Common myeloid progenitor, CD34-positive (primary cell): ENCODE data around the gene ITPK1.

Experiments
- CTCF ChIA-PET: fragments of 350-600 bp; sonication (Branson Sonifier 250); formaldehyde crosslinking; loops from one replicate; lab custom pipeline; 2021; ENCODE audit warnings: antibody characterized with exemption; lab: Charles Lee
- POLR2A ChIA-PET: fragments of 350-600 bp; sonication (Branson Sonifier 250); formaldehyde crosslinking; loops from one replicate; lab custom pipeline; 2021; ENCODE audit warnings: antibody characterized with exemption; lab: Charles Lee
- DNase-seq, 3 donors: peaks; one replicate each; pipeline versions ENCODE4 v3.0.0 to v3.0.0-alpha.2; 2013
- H3K27ac ChIP-seq, 2 experiments: 1 replicate in 1 of 2; 2 replicates in 1 of 2; pipeline ENCODE4 v1.7.0; 2013; ENCODE audit warnings: inconsistent platforms in 2 of 2, low read length in 2 of 2, mild to moderate bottlenecking in 2 of 2, low read depth in 1 of 2, moderate library complexity in 1 of 2; ENCODE audit not compliant: severe bottlenecking in 2 of 2, insufficient read depth in 1 of 2, poor library complexity in 1 of 2
- H3K27me3 ChIP-seq, 5 experiments: replicated peaks in 2 of 5; 1 replicate in 3 of 5; 2 replicates in 2 of 5; pipeline versions ENCODE4 v1.6.1 to v1.7.0; 2013; ENCODE audit warnings: low read length in 4 of 5, mild to moderate bottlenecking in 2 of 5, moderate library complexity in 2 of 5, inconsistent platforms in 1 of 5; ENCODE audit not compliant: insufficient read depth in 5 of 5, control insufficient read depth in 4 of 5
- H3K36me3 ChIP-seq, 4 experiments: 1 replicate in 2 of 4; 2 replicates in 2 of 4; pipeline versions ENCODE4 v1.6.1 to v1.7.0; 2013; ENCODE audit warnings: low read length in 3 of 4, control low read depth in 1 of 4, mild to moderate bottlenecking in 1 of 4; ENCODE audit not compliant: control insufficient read depth in 4 of 4, insufficient read depth in 4 of 4
- H3K4me1 ChIP-seq, 4 experiments: 1 replicate in 3 of 4; 2 replicates in 1 of 4; pipeline versions ENCODE4 v1.6.1 to v1.7.1; 2013; ENCODE audit warnings: low read length in 3 of 4, mild to moderate bottlenecking in 3 of 4, control low read depth in 1 of 4, inconsistent platforms in 1 of 4, moderate library complexity in 1 of 4; ENCODE audit not compliant: control insufficient read depth in 4 of 4, insufficient read depth in 4 of 4; ENCODE audit errors: control extremely low read depth in 1 of 4
- H3K4me3 ChIP-seq, 7 experiments: 1 replicate in 4 of 7; 2 replicates in 3 of 7; pipeline versions ENCODE4 v1.5.1 to v1.7.0; 2013; ENCODE audit warnings: mild to moderate bottlenecking in 7 of 7, low read length in 6 of 7, moderate library complexity in 6 of 7, inconsistent platforms in 2 of 7, low read depth in 2 of 7, control low read depth in 1 of 7; ENCODE audit not compliant: insufficient read depth in 4 of 7, control insufficient read depth in 1 of 7; ENCODE audit errors: extremely low read depth in 1 of 7
- H3K9me3 ChIP-seq, 5 experiments: 1 replicate in 4 of 5; 2 replicates in 1 of 5; pipeline versions ENCODE4 v1.6.1 to v1.7.1; 2013; ENCODE audit warnings: low read length in 4 of 5, mild to moderate bottlenecking in 2 of 5, inconsistent platforms in 1 of 5, low read depth in 1 of 5, moderate library complexity in 1 of 5; ENCODE audit not compliant: control insufficient read depth in 4 of 5, insufficient read depth in 2 of 5; ENCODE audit errors: control extremely low read depth in 1 of 5
- whole genome bisulfite sequencing: methylation state at CpG from one replicate; pipeline ENCODE4 v1.1.5; 2013; ENCODE audit not compliant: insufficient coverage; 5-methylcytosine and 5-hydroxymethylcytosine counted together

The ITPK1 gene

GRCh38 chr14:93095742-93096510 is 19.8 kb downstream of the ITPK1 start:
- no peaks in the 10 kb centered on the region for H3K36me3 ChIP-seq
- WGBS, result 94% methylated on average over 12 of the region's 13 CpGs
- ChIA-PET POLR2A (no interaction called here), CTCF (interaction anchor here (0.9 to 1.6 kb wide), 6 partner anchors 9 to 48 kb away, joined by 3 to 8 read pairs (median 4); no protein-coding TSS in a partner anchor)
- DNase-seq, result no peak
- H3K27ac ChIP-seq, result no peak overlapping the region
- no peaks in the 10 kb centered on the region for H3K27me3 ChIP-seq
- no peak overlapping the region for H3K4me3 ChIP-seq
- peaks cover 0 to 15% (median under 1%) of the 10 kb centered on the region in 4 experiments for H3K4me1 ChIP-seq
- no peaks in the 10 kb centered on the region for H3K9me3 ChIP-seq

- 94% methylated on average over 20 of the region's 20 CpGs for WGBS
- ChIA-PET CTCF (interaction anchor here (1.0 to 1.9 kb wide), 3 partner anchors 11 to 19 kb away, joined by 3 to 11 read pairs (median 4); no protein-coding TSS in a partner anchor), POLR2A (no interaction called here)
- DNase-seq, result no peak
- H3K27ac ChIP-seq, result no peak overlapping the region
- H3K4me1 ChIP-seq, result peaks cover 0 to 15% (median under 1%) of the 10 kb centered on the region in 4 experiments
- no peaks in the 10 kb centered on the region for H3K9me3 ChIP-seq
- no peaks in the 10 kb centered on the region for H3K27me3 ChIP-seq
- H3K36me3 ChIP-seq, result no peaks in the 10 kb centered on the region
- H3K4me3 ChIP-seq, result no peak overlapping the region
These were observed 21.4 kb downstream of the ITPK1 start for GRCh38 chr14:93094121-93094918.

GRCh38 chr14:93092606-93093556 is 22.8 kb downstream of the ITPK1 start:
- H3K27me3 ChIP-seq, result no peaks in the 10 kb centered on the region
- CTCF ChIA-PET, result interaction anchor here (1.0 to 1.4 kb wide), 2 partner anchors 18 to 21 kb away, joined by 3 to 4 read pairs; no protein-coding TSS in a partner anchor
- no peaks in the 10 kb centered on the region for H3K36me3 ChIP-seq
- H3K4me1 ChIP-seq, result peaks cover 0 to 15% (median under 1%) of the 10 kb centered on the region in 4 experiments
- no peak overlapping the region for H3K27ac ChIP-seq
- POLR2A ChIA-PET, result no interaction called here
- no peak for DNase-seq
- no peak overlapping the region for H3K4me3 ChIP-seq
- WGBS, result 94% methylated on average over 22 of the region's 24 CpGs
- no peaks in the 10 kb centered on the region for H3K9me3 ChIP-seq

- Histone ChIP-seq H3K36me3 (no peaks in the 10 kb centered on the region), H3K4me1 (peaks cover 0 to 24% (median 5%) of the 10 kb centered on the region in 4 experiments), H3K9me3 (no peaks in the 10 kb centered on the region), H3K4me3 (no peak overlapping the region), H3K27me3 (no peaks in the 10 kb centered on the region), H3K27ac (no peak overlapping the region)
- ChIA-PET CTCF (interaction anchor here (0.9 to 1.9 kb wide), 5 partner anchors 11 to 58 kb away, joined by 3 to 11 read pairs (median 3); no protein-coding TSS in a partner anchor), POLR2A (interaction anchor here (0.7 kb wide), 1 partner anchor 34 kb away, joined by 3 read pairs; no protein-coding TSS in a partner anchor)
- DNase-seq, result no peak
- 99% methylated on average over 8 of the region's 8 CpGs for WGBS
These were observed 24.1 kb downstream of the ITPK1 start for GRCh38 chr14:93091666-93092065.

GRCh38 chr14:93090826-93091555 is 24.7 kb downstream of the ITPK1 start:
- Histone ChIP-seq H3K9me3 (no peaks in the 10 kb centered on the region), H3K4me3 (no peak overlapping the region), H3K4me1 (peaks cover 0 to 24% (median 11%) of the 10 kb centered on the region in 4 experiments), H3K27ac (no peak overlapping the region), H3K27me3 (no peaks in the 10 kb centered on the region), H3K36me3 (no peaks in the 10 kb centered on the region)
- CTCF ChIA-PET, result interaction anchor here (0.9 to 1.9 kb wide), 6 partner anchors 10 to 57 kb away, joined by 3 to 11 read pairs (median 4); no protein-coding TSS in a partner anchor
- POLR2A ChIA-PET, result interaction anchor here (0.7 kb wide), 1 partner anchor 33 kb away, joined by 3 read pairs; no protein-coding TSS in a partner anchor
- 88% methylated on average over 9 of the region's 11 CpGs for WGBS
- no peak for DNase-seq
